ENCODE measurements around the gene FILIP1L. TPM values are rescaled to one million over a fixed set of nuclear protein-coding genes. Genes with fewer than 3 reads are reported as not detected.

The FILIP1L gene
- total and polyA plus RNA-seq, 2 donors (not counting 1 experiment from before 2014, with no cell fraction given) = 0.32 to 0.48 TPM

DNA sequence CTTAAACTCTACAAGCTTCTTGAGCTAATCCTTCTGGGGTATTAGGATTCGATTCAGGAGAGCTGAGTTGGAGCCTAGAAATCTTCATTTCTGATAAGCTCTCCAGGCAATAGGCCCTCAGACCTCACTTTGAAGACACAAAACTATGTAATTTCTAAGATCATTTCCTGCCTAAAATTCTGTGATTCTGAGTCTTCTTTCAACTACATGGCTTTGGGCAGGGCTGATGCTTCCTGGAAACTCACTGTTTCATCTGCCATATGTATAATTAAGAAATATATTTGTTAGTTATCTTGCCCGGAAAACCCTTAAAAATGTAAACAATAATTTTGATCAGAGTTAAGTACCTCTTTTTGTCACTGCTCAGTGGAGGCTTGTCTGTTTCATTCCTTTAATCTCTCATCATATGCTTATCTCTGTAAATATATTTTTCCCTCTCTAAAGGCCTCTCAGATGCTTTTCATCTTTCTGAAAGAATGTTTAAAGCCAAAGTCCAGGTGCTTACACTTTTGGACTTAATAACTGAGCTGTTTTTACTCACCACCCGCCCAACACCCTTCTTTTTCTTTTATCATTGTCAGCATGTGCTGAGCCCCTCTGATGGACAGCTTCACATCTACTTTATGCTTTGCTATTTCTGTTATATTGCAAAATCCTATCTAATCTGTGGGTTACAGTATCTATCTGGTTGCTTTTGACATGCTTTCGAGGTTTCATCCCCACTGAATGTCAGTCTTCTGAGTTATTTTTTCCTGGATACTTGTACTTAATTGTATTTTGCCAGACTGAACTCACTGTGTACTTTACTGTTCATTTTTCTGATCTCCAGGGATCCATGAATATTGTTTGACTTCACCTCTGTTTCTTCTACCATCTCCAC lies 38.2 kb downstream of the FILIP1L start:
- no peak for ATAC-seq (ENCODE audit: low read depth)
- H3K4me3 ChIP-seq (ENCODE audit: control extremely low read depth in 1 of 5, extremely low read depth in 1 of 5, insufficient read depth in 1 of 5, low read depth in 2 of 5, low read length in 4 of 5) = no peak overlapping the region

More for the DNA sequence above, 38.2 kb downstream of the FILIP1L start:
- CTCF ChIA-PET = interaction anchor here (0.6 to 1.7 kb wide), 7 partner anchors 7 to 244 kb away, joined by 3 to 4 read pairs (median 3); no protein-coding TSS in a partner anchor
- H3K4me1 ChIP-seq (ENCODE audit: control insufficient read depth in 2 of 2, insufficient read depth in 2 of 2, low read length in 2 of 2) = peaks cover 31 to 33% of the 10 kb centered on the region in 2 donors
- no peak overlapping the region for H3K4me2 ChIP-seq (replicated peaks; ENCODE audit: low read depth, low read length, poor library complexity, severe bottlenecking)
- no peak overlapping the region for H3K9ac ChIP-seq (ENCODE audit: low read length)
- intact Hi-C loops (cut with micrococcal nuclease) = no loop called here
- Mint-ChIP-seq H3K27me3 (no peaks in the 10 kb centered on the region), H3K4me1 (peaks cover 32% of the 10 kb centered on the region), H3K4me3 (no peak overlapping the region), H3K27ac (no peak overlapping the region), H3K9me3 (ENCODE audit: insufficient read depth) (no peaks in the 10 kb centered on the region)
- no peaks in the 10 kb centered on the region for H3K27me3 ChIP-seq (replicated peaks in 1 of 4; ENCODE audit: control extremely low read depth in 1 of 4, control insufficient read depth in 3 of 4, insufficient read depth in 4 of 4, low read length in 3 of 4)
- WGBS (ENCODE audit: insufficient coverage) = no CpG with 5 or more reads among the region's 4 CpGs
- TF ChIP-seq, protein P1, sequence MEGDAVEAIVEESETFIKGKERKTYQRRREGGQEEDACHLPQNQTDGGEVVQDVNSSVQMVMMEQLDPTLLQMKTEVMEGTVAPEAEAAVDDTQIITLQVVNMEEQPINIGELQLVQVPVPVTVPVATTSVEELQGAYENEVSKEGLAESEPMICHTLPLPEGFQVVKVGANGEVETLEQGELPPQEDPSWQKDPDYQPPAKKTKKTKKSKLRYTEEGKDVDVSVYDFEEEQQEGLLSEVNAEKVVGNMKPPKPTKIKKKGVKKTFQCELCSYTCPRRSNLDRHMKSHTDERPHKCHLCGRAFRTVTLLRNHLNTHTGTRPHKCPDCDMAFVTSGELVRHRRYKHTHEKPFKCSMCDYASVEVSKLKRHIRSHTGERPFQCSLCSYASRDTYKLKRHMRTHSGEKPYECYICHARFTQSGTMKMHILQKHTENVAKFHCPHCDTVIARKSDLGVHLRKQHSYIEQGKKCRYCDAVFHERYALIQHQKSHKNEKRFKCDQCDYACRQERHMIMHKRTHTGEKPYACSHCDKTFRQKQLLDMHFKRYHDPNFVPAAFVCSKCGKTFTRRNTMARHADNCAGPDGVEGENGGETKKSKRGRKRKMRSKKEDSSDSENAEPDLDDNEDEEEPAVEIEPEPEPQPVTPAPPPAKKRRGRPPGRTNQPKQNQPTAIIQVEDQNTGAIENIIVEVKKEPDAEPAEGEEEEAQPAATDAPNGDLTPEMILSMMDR (IDR thresholded peaks at IDR 0.05) = no peak
- no peak for TF ChIP-seq EZH2 (IDR thresholded peaks at IDR 0.05; ENCODE audit: borderline replicate concordance, insufficient read depth, low read depth, low read length, poor library complexity, severe bottlenecking)
- DNase-seq = no peak
- H3K36me3 ChIP-seq (replicated peaks in 1 of 2; ENCODE audit: control extremely low read depth in 1 of 2, control insufficient read depth in 1 of 2, extremely low read depth in 1 of 2, insufficient read depth in 2 of 2, low read length in 1 of 2) = peaks cover 0 to 4% of the 10 kb centered on the region in 2 experiments
- H3K9me3 ChIP-seq (ENCODE audit: control extremely low read depth in 1 of 3, control insufficient read depth in 2 of 3, insufficient read depth in 1 of 3, low read length in 2 of 3) = no peaks in the 10 kb centered on the region
- no peak overlapping the region for H2AFZ ChIP-seq (ENCODE audit: insufficient read depth, low read depth, low read length, poor library complexity, severe bottlenecking)
- no peak overlapping the region for H3K27ac ChIP-seq (ENCODE audit: low read length in 2 of 2)
- H4K20me1 ChIP-seq (ENCODE audit: control insufficient read depth, insufficient read depth, low read length, poor library complexity, severe bottlenecking) = no peaks in the 10 kb centered on the region
- H3K79me2 ChIP-seq (ENCODE audit: control insufficient read depth, insufficient read depth, low read length) = no peaks in the 10 kb centered on the region
- POLR2A ChIA-PET = no interaction called here

All from B cell (primary cell).